Fibroblast of the aortic adventitia (primary cell): Measurements from ENCODE around the gene OR14K1. TPM values are rescaled to one million over a fixed set of nuclear protein-coding genes. Genes with fewer than 3 reads are reported as not detected.
"Not testable (repeated sequence)": the region's sequence is repeated elsewhere in the genome, so short reads cannot be mapped to it uniquely, and the experiment has no call there.

Experiments used
- DNase-seq: peaks from one replicate; pipeline ENCODE4 v3.0.0-alpha.2; 2010; ENCODE audit warnings: low read depth
- H3K4me3 ChIP-seq: 2 replicates; pipeline ENCODE4 v1.5.1; 2011; ENCODE audit warnings: low read depth, mild to moderate bottlenecking, control low read depth, low read length, moderate library complexity
- total RNA-seq: library from RNA; depleted of rRNA; stranded (reverse); fragments of >200 nt; gene quantifications from 2 replicates; pipeline ENCODE4 v1.2.3, GENCODE V29; 2012; ENCODE audit warnings: low replicate concordance
- TF ChIP-seq, protein P1 (sequence below): IDR thresholded peaks from 2 replicates; pipeline ENCODE4 v1.5.1; 2011; ENCODE audit warnings: mild to moderate bottlenecking, low read length, control low read depth, inconsistent platforms; ENCODE audit not compliant: insufficient read depth

The OR14K1 gene, protein sequence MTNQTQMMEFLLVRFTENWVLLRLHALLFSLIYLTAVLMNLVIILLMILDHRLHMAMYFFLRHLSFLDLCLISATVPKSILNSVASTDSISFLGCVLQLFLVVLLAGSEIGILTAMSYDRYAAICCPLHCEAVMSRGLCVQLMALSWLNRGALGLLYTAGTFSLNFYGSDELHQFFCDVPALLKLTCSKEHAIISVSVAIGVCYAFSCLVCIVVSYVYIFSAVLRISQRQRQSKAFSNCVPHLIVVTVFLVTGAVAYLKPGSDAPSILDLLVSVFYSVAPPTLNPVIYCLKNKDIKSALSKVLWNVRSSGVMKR
- not detected in 2 replicates for total RNA-seq

DNA sequence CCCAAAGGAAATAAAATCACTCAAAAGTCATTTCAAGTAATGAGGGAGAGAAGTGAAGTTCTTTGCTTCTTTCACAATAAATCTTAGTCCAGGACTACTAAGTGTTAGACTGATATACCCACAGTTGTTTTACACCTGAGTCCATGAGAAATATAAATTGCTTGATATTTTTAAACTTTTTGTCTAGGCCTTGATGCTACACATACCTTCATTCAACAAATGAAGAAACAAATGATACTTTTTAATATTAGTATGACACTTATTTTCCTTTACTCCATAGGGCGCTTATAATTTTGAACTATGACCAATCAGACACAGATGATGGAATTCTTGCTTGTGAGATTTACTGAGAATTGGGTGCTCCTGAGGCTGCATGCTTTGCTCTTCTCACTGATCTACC, at the start of gene OR14K1:
TSS of gene OR14K1 (plus strand) at position 301 of the 400 bp plus-strand sequence. CDS start at position 301, 0 bp downstream.
- DNase-seq: no peak
- TF ChIP-seq, protein P1, sequence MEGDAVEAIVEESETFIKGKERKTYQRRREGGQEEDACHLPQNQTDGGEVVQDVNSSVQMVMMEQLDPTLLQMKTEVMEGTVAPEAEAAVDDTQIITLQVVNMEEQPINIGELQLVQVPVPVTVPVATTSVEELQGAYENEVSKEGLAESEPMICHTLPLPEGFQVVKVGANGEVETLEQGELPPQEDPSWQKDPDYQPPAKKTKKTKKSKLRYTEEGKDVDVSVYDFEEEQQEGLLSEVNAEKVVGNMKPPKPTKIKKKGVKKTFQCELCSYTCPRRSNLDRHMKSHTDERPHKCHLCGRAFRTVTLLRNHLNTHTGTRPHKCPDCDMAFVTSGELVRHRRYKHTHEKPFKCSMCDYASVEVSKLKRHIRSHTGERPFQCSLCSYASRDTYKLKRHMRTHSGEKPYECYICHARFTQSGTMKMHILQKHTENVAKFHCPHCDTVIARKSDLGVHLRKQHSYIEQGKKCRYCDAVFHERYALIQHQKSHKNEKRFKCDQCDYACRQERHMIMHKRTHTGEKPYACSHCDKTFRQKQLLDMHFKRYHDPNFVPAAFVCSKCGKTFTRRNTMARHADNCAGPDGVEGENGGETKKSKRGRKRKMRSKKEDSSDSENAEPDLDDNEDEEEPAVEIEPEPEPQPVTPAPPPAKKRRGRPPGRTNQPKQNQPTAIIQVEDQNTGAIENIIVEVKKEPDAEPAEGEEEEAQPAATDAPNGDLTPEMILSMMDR: no peak
- no peak within 1 kb of the TSS for H3K4me3 ChIP-seq

DNA sequence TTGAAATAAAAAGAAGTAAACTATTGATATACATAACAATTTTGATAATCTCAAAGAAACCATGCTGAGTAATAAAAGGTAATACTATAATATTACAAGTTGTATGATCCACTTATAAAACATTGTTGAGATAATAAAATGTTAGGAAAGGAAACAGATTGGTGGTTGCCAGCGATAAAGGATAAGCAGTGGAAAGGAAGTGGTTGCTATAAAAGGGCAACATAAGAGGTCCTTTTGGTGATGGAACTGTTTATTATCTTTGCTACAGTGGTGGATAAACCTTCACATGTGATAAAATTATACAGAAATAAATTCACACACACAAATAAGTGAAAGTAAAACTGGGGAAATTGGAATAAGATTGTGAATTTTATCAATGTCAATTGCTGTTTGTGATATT, 37.1 kb upstream of the OR14K1 start:
- TF ChIP-seq, protein P1: no peak

DNA sequence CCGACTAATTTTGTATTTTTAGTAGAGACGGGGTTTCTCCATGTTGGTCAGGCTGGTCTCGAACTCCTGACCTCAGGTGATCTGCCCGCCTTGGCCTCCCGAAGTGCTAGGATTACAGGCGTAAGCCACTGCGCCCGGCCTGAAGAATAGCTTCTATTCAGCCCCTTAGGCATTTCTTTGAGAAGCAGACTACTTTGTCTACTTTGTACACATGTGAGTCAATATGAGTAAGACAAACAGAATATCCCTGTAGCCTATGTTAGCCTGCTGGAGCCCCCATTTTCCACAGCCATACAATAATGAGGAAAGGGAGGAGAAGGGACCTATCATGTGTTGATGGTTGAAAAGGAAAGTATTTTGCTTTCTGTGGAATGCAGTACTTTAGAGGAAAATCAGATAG, 27.7 kb upstream of the OR14K1 start:
- not testable (repeated sequence) for H3K4me3 ChIP-seq, DNase-seq

More for the DNA sequence above, 37.1 kb upstream of the OR14K1 start:
- no peak for DNase-seq
- no peak overlapping the region for H3K4me3 ChIP-seq

DNA sequence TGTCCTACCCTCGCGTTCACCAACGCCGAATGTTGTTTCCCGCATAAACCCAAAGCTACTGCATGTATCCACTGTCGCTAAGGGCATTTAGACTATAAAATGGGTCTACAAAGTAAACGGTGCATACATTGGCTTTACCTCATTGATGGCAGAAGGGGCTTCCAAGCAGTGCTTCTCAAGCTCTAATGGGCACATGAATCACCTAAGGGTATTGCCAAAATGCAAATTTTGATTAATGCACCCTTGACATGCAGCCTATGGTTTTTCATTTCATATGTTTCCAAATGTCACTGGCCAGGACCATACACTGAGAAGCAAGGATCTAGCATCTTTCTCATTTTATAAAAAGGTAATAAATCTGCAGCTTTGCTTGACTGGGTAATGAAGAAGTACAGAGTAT, 24.7 kb upstream of the OR14K1 start:
- no peak for DNase-seq

DNA sequence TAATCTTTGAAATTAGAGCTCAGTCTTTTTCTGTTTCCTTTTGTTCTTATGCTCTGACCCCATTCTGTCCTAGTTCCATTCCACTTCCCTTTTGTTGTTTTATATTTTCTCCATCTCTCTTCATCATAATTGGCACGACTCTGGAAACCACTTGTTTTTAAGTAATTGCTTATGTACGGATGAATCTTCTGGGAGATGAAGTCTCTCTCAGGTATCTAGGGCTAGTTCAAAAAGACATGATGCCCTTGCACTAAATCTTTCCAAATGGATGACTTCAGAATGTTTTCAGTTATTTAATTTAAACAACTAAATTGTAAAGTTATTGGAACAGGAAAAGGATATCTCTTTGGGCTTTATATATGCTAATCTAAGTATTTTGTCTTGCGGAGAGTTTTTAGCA, 21.9 kb upstream of the OR14K1 start, which contains the start of gene OR6F1:
TSS of gene OR6F1 (minus strand) at position 101 of the 400 bp plus-strand sequence. CDS start 3,891 bp downstream, outside the sequence.
- TF ChIP-seq, protein P1: no peak
- no peak within 1 kb of the TSS for H3K4me3 ChIP-seq
- no peak for DNase-seq

More for the DNA sequence above, 24.7 kb upstream of the OR14K1 start:
- TF ChIP-seq, protein P1: no peak
- H3K4me3 ChIP-seq: no peak overlapping the region

DNA sequence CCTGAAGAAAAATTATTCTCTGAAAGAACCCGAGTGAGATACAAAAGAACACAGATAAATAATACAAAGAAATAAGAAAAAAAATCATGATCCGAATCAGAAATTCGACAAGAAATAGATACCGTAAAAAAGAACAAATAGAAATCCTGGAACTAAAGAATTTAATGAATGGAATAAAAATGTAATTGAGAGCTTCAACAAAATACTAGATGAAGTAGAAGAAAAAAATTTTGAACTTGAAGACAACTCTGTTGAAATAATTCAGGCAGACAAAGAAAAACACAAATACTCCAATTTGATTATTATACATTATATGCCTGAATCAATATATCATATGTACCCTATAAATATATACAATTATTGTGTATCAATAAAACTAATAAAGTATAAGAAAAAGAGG, 17.2 kb upstream of the OR14K1 start:
- TF ChIP-seq, protein P1: no peak
- no peak overlapping the region for H3K4me3 ChIP-seq
- DNase-seq: no peak

DNA sequence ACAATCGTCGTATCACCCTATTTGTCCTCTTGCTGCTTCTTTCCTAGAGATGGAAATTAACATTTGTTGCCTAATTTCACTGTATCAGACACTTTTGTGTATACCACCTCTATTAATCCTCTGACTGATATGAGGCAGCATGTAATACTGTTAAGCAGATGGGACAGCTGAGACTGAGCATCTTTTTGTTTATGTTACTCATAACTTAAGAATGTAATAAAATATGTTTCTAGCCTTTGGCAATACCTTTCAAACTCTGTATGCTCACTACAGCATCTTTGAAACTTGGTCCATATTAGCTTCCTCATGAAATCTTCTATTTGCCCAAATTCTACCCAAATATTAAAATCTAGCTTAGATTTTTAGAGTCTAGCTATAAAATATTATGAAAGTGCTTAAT, 2.3 kb downstream of the OR14K1 start:
- TF ChIP-seq, protein P1: no peak
- DNase-seq: no peak
- H3K4me3 ChIP-seq: no peak overlapping the region
